GM12891 (cell line): ENCODE data around the gene NRXN3.

Experiments
- DNase-seq: peaks from one replicate; pipeline ENCODE4 v3.0.0; 2011; ENCODE audit warnings: low spot score; ENCODE audit not compliant: insufficient read length
- FAIRE-seq: peaks from 2 replicates; lab custom pipeline; 2011; peaks lifted over from hg19 to GRCh38; lab: Jason Lieb, UNC
- PAX5 ChIP-seq: IDR thresholded peaks from 2 replicates; pipeline ENCODE4 v1.6.1; 2011; ENCODE audit warnings: low read length, moderate library complexity, mild to moderate bottlenecking; ENCODE audit not compliant: insufficient read depth, severe bottlenecking
- POLR2A ChIP-seq: IDR thresholded peaks from 2 replicates; pipeline ENCODE4 v1.6.1; 2011; ENCODE audit warnings: low read depth, low read length, control low read depth
- POLR2AphosphoS5 ChIP-seq: IDR thresholded peaks from 2 replicates; pipeline ENCODE4 v1.6.1; 2011; ENCODE audit warnings: low read depth, low read length, control low read depth
- POU2F2 ChIP-seq: IDR thresholded peaks from 2 replicates; pipeline ENCODE4 v1.6.1; 2011; ENCODE audit warnings: low read depth, mild to moderate bottlenecking, control low read depth, low read length, moderate library complexity
- SPI1 ChIP-seq: IDR thresholded peaks from 2 replicates; pipeline ENCODE4 v1.6.1; 2011; ENCODE audit warnings: low read depth, low read length, control low read depth
- TAF1 ChIP-seq: IDR thresholded peaks from 2 replicates; pipeline ENCODE4 v1.6.1; 2011; ENCODE audit warnings: low read depth, low read length, control low read depth

Gene NRXN3

GRCh38 chr14:79411403-79412174, 1241.4 kb downstream of the NRXN3 start:
- FAIRE-seq (no peak), DNase-seq (no peak)

GRCh38 chr14:79412822-79413221, 1242.6 kb downstream of the NRXN3 start:
- no peak for TF ChIP-seq POU2F2
- no peak for TF ChIP-seq POLR2AphosphoS5
- TF ChIP-seq POLR2A, result no peak
- no peak for TF ChIP-seq PAX5
- TF ChIP-seq SPI1, result no peak
- TF ChIP-seq TAF1, result no peak
- DNase-seq (no peak), FAIRE-seq (no peak)

More at GRCh38 chr14:79411403-79412174, 1241.4 kb downstream of the NRXN3 start:
- TF ChIP-seq TAF1 (no peak), POLR2A (no peak), PAX5 (no peak), SPI1 (no peak), POLR2AphosphoS5 (no peak), POU2F2 (no peak)

GRCh38 chr14:79413734-79414428, 1243.7 kb downstream of the NRXN3 start:
- TF ChIP-seq POU2F2 (no peak), PAX5 (no peak), SPI1 (no peak), POLR2AphosphoS5 (no peak), POLR2A (no peak), TAF1 (no peak)
- no peak for FAIRE-seq
- DNase-seq, result no peak

- DNase-seq, result no peak
- no peak for TF ChIP-seq POU2F2
- TF ChIP-seq PAX5, result no peak
- TF ChIP-seq POLR2A, result no peak
- no peak for TF ChIP-seq POLR2AphosphoS5
- TF ChIP-seq SPI1, result no peak
- TF ChIP-seq TAF1, result no peak
- no peak for FAIRE-seq
These were observed 1245.6 kb downstream of the NRXN3 start for GRCh38 chr14:79415726-79416125.

GRCh38 chr14:79417961-79418360, 1247.8 kb downstream of the NRXN3 start:
- FAIRE-seq (no peak), DNase-seq (no peak)
- no peak for TF ChIP-seq SPI1
- no peak for TF ChIP-seq POLR2A
- no peak for TF ChIP-seq POU2F2
- no peak for TF ChIP-seq POLR2AphosphoS5
- TF ChIP-seq PAX5, result no peak
- no peak for TF ChIP-seq TAF1

GRCh38 chr14:79418649-79419415, 1248.7 kb downstream of the NRXN3 start:
- TF ChIP-seq TAF1 (no peak), POU2F2 (no peak), POLR2A (no peak), POLR2AphosphoS5 (no peak), PAX5 (no peak), SPI1 (no peak)
- DNase-seq, result no peak
- no peak for FAIRE-seq

GRCh38 chr14:79419571-79420327, 1249.6 kb downstream of the NRXN3 start:
- TF ChIP-seq TAF1, result no peak
- TF ChIP-seq POU2F2, result no peak
- peak; percentile 46; the same call in 1 of the 2 replicates for TF ChIP-seq SPI1
- TF ChIP-seq POLR2A, result no peak
- no peak for TF ChIP-seq PAX5
- no peak for TF ChIP-seq POLR2AphosphoS5
- DNase-seq (no peak), FAIRE-seq (no peak)

GRCh38 chr14:79420725-79421124, 1250.6 kb downstream of the NRXN3 start:
- no peak for FAIRE-seq
- TF ChIP-seq POLR2AphosphoS5 (no peak), POLR2A (no peak), PAX5 (no peak), TAF1 (no peak), POU2F2 (no peak), SPI1 (no peak)

GRCh38 chr14:79421811-79422210, 1251.6 kb downstream of the NRXN3 start:
- FAIRE-seq (no peak), DNase-seq (no peak)
- no peak for TF ChIP-seq SPI1
- TF ChIP-seq PAX5, result no peak
- no peak for TF ChIP-seq POLR2A
- no peak for TF ChIP-seq TAF1
- no peak for TF ChIP-seq POLR2AphosphoS5
- TF ChIP-seq POU2F2, result no peak

More at GRCh38 chr14:79420725-79421124, 1250.6 kb downstream of the NRXN3 start:
- DNase-seq, result no peak
